ENCODE results near the gene MROH7.

The MROH7 gene

DNA sequence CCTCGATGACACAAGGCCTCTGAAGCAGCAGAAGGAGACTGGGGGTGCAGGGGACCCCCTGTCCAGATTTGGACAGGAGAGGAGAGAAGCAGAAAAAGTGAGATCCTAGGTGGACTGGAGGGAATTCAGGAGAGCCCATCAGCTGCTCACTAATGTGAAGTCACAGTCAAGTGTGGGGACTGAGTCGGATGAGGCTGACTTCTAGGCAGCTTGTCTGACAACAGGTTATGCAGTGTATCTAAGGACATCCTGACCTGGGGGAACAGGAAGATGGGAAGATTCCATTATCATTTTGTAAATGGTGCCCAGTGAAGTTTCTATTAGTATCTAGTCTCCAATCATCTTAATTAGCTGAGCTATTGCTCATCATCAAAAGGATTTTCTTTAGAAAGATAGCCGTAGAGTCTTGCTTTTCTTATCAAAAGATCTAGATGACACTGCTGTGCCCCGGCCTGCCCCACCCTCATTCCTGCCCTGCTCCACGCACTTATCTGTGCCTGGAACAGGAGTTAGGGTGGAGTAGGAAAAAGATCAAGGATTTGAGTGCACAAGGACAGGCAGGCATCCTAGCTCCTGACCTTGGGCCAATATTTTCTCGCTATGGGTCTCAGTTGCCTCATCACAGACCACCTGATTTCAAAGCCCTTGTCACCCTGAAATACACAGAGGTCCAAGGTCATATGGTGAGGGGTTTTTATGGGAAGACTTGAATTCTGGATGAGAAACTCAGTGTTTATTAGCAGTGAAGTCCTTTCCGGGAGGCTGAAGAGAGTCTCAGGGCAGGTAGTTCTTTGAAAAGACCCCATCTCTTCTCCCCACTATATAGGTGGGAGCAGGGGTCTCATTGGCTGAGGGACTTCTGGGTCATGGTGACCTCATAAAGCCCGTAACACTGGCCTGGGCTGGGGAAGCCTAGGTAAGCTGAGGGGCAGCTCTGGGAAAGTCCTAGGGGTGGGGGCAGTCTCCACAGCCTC, at the start of gene MROH7:
TSS of gene MROH7 (plus strand) at position 924 of the 974 bp plus-strand sequence. CDS start 11,141 bp downstream, outside the sequence.
- no peak for DNase-seq

DNA sequence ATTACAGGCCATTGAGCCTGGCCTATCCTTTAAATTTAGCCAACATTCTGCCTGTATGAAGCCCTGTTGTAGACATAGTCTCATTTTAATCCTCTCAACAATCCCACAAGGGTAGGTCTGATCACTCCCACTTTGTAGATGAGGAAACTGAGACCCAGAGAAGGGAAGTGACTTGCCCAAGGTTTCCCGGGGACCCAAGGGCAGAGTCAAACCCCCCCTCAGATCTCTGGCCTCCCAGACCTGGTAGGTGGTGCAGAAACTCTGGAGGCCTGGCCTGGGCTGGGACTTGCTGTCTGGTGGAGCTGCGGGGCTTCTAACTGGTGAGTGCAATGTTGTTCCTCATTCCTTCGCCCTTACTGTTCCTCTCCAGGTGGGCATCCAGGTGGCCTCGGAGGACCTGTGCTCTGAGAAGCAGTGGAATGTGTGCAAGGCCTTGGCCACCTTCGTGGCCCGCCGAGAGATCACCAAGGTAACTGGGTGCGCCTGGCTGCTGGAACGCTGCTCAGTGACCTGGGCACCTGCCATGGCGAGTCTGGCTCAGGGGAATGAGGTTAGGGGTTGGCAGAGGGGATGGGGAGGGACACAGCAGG, 47.9 kb upstream of the MROH7 start:
- no peak for DNase-seq

DNA sequence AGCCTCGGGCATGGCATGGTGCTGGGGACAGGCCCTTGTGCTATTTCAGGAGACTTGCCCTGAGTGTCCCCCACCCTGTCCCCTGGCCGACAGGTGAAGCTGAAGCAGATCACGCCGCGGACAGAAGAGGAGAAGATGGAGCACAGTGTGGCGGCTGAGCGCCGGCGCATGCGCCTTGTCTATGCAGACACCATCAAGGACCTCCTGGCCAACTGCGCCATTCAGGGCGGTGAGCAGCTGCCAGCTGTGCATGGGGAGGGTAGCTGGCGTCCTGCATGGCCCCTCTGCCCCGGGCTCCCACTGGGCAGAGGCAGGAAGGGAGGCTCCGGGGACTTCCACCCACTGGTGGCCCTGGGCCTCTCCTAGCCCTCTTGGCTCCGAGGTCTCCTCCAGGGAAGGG, 47.1 kb upstream of the MROH7 start:
- no peak for DNase-seq

DNA sequence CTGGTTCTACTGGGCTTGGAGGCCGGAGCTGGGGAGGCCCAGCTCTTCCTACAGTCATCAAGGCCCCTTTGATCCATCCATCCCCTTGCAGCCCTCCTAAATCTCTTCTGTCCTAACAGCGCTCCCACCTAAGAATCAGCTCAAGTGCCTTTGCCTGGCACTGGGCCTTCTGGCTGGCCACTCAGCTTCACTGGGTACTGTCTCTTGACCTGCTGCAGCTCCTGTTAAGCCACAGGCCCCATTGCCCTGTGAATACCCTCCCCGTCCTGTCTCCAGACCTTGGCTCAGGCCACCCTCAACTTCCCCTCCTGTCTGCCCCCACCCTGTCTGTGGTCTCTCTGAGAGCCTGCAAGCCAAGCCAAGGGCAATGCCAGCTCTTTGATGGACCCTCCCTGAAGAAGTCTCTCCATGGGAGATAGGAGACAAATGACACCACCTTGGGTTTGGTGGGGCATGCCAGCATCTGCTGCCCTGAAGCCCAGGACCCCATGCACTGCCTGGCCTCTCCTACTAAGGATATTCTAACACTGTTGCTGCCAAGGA, 45.6 kb upstream of the MROH7 start:
- no peak for DNase-seq

DNA sequence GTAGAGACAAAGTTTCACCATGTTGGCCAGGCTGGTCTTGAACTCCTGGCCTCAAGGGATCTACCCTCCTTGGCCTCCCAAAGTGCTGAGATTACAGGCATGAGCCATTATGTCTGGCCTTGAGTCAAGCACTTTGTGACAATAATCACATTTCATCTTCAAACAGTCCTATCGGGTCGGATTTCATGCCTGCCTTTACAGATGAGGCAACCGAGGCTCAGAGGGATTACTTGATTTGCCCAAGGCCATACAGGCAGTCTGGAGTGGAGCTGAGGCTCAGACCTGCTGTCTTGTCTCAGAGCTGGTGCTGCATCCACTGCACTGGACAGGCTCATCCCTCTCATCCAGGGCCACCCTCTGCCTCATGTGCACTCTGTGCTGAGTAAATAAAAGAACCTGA, 44.8 kb upstream of the MROH7 start:
- DNase-seq, result no peak

DNA sequence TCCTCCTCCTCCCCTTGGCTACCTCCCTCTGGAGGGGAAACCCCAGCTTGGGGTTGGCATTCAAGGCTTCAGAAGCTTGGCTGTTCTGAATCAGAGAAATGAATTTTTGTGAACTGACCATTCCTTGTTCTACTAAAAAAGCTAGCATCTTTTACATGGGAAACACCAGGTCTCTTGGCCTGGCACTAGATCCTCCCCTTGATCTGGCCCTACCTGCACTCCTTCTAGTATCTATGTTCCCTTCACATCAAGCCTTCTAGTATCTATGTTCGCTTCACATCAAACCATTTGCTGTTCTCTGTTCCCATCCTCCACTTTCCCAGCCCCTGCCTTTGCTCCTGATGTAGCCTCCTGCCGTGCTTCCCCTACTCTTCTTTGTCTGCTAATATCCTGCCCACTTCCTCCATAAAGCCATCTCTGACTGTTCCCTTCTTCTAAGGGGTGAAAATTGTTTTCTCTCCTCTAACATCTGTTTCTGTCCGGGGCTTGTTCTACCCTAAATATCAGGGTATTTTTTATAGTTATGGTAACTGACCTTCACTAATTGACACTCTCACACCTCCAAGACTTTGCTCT, 44.0 kb upstream of the MROH7 start:
- DNase-seq, result no peak

DNA sequence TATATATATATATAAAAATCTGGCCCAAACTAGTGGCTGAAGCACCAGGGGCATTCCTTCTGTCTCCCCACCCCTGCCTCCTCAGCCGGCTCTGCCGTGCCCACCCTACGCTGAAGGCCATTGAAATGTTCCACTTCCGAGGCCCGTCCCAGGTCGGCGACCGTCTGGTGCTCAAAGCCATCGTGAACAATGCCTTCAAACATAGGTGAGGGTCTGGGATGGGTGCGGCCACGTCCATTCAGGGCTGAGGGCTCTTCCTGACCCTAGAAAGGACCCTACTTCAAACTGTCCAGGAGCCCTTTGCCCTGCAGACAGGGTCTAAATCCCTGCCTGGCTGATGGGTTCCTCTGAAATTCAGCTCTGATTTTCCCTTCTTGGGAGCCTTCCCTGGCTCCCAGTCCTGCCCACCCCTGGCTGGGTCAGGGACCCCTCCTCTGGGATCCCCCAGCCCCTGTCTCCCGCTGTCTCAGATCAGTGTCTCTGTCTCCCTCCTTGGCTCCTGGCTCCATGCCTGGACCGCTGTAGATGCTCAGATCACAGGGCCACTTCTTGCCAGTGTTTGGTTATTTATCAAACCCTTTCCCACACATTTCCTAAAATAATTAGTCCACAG, 42.3 kb upstream of the MROH7 start:
- no peak for DNase-seq

DNA sequence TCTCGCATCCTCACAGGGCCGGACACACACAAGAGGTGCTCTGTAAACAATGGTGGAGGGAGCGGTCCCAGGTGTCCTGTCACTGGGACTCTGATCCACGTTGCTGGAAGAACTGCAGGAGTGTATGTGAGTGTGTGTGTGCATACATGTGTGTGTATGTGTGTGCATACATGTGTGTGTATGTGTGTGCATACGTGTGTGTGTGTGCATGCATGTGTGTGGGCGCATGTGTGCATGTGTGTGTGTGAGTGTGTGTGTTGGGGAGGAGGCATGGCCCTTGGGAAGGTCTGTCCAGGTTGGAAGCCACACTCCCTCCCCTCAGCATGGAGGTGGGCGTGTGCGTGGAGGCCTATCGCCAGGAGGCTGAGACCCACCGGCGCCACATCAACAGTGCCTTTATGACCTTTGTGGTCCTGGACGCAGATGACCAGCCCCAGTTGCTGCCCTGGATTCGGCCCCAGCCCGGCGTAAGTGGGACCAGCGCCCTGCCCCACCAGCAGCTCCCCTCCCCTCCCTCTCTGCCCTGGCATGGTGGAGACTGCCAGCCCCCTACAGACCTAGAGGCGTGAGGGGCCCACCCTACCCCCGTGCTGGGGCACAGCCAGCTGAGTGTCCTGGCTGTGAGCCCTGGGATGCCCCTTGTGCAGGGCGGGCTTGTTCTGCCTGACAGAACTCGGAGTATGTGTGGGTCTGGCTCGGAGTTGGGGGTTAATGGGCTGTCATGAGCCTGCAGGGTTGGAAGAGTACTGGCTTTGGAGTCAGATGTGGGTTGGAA, 40.5 kb upstream of the MROH7 start:
- DNase-seq, result no peak

DNA sequence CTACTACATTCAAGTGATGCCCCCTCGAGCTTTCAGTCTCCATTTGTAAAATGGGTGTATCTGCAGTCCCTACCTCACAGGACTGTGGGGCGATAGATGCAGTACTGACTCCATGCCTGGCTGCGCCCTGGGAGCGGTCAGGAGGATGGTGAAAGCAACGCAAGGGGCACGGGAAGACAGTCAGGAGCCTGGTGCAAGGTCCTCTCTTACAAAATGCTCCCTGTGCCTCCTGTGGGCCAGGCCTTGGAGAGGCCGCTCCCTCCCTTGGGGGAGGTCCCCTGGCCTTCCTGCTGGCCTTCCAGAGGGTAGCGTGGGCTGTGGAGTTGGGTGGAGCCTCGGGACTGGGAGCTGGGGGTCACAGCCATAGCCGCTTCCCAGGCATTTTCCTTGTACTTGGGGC, 39.9 kb upstream of the MROH7 start:
- no peak for DNase-seq

DNA sequence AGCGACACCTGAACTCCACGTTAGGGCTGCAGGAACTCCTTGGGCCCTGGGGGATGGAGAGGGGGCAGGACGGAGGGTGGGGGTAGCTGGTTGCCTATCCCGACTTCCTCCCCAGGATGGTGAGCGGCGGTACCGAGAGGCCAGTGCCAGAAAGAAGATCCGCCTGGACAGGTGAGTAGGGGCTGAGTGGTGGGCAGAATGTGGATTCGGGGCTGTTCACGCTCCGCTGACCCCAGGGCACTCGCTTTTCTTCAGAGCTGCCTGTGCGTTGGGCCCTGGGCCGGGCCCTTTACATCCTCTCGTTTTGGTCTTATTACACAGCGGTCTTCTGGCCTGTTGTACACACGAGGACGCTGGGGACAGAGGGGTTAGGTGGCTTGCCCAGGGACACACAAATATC, 39.0 kb upstream of the MROH7 start:
- DNase-seq, result no peak

DNA sequence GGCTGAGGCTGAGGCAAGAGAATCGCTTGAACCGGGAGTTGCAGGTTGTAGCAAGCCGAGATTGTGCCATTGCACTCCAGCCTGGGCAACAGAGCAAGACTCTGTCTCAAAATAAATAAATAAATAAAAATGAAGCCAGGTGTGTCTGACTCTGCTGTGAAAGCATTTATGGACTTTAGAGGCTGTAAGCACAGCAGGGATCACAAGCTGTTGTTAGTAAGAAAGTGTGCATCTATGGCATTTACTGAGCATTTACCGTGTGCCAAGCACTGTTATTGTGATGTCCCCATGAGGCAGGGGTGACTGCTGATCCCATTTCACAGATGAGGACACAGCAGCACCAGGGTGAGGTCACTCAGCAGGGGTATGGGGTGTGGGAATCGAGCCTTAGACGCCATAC, 38.3 kb upstream of the MROH7 start:
- DNase-seq, result no peak

DNA sequence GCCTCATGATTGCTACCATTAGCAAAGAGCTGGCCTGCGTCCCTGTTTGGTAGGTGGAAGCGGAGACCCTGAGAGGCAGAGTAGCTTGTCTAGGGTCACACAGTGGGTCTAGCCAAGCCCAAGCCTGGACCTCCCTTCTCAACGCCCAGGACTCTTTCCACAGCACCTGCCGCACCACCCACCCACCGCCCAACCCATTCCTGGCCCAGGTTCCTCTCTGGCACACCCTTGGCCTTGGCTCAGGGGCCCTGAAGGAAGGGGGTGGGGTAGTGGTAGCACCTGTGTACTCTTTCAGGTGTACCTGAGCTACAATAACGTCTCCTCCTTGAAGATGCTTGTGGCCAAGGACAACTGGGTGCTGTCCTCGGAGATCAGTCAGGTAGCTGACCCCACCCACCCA, 37.5 kb upstream of the MROH7 start:
- no peak for DNase-seq

DNA sequence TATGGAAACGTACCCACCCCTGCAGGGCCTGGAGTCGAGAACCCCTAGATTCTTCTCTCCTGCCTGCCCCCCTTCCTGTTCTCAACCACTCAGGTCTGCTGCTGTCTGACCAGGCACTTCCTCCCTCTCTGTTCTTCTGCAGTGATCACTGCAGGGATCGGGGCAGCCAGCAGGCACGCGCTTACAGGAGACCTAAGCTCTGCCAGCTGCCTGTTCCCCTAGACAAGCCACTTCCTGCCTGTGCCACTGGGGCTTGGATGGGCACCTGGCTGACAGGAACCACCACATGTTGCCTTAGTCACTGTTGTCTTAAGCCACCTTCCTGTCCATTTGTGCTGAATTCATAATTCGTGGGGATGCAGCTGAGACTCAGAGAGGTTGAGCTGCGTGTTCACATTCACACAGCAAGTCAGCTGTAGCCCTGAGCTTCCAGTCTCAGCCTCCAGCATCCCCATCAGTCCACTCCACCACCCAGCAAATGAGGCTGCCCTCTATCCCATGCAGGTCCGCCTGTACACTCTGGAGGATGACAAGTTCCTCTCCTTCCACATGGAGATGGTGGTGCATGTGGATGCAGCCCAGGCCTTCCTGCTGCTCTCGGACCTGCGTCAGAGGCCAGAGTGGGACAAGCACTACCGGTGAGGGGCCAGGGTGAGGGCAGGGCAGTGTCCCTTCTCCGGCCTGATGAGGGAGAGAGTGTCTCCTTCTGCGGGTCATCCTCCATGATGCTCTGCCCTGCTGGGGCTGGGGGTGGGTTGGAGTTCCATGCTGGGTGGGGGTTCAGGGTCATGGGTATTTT, 36.8 kb upstream of the MROH7 start:
- peak; percentile 53 for DNase-seq

DNA sequence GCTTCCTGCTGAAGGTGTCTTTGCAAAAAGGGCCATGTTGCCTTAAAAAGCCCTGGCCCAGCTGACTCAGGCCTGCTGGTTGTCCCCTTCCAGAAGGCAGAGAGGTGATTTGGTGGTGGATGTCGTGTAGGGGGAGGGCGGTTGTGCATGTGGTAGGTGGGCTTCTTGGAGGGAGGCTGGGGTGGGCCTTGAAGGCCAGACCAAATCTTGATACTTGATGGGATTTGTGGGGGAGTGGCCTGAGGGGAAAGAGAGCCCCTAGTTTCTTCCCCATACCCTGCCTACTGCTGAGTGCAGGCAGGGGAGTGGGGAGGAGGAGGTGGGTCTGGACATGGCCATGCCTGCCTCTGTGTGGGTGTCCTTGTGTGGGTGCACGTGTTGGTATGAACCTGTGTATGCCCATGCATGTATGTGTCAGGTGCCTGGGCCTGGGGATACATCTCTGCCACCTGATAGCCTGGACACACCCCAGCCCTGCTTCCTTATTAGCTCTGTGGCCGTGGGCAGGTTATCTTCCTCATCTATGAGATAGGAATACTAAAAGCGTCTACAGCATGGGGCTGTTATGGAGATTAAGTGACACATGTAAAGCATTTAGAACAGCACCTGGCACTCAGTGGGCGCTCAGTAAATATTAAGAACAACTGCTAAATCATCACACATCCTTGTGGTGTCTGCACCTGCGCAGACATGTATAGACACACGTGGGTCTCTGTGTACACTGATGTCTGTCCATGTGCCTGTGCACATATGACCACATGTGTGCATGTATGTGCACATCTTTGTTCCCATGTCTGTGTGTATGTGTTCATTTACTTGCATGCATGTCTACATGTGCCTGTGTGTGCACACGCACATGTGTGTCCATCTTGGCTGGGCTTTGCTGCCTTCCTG, 35.2 kb upstream of the MROH7 start:
- no peak for DNase-seq

DNA sequence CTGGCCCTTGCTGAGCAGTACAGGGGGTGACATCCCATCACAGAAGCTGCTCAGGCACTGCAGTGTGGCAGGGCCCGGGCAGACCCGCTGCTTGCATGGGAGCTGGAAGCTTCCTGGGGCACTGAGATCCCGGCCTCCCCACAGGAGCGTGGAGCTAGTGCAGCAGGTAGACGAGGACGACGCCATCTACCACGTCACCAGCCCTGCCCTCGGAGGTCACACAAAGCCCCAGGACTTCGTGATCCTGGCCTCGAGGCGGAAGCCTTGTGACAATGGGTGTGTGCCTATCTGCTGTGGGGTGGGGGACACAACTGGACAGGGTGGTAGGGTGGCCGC, 34.6 kb upstream of the MROH7 start:
- no peak for DNase-seq

DNA sequence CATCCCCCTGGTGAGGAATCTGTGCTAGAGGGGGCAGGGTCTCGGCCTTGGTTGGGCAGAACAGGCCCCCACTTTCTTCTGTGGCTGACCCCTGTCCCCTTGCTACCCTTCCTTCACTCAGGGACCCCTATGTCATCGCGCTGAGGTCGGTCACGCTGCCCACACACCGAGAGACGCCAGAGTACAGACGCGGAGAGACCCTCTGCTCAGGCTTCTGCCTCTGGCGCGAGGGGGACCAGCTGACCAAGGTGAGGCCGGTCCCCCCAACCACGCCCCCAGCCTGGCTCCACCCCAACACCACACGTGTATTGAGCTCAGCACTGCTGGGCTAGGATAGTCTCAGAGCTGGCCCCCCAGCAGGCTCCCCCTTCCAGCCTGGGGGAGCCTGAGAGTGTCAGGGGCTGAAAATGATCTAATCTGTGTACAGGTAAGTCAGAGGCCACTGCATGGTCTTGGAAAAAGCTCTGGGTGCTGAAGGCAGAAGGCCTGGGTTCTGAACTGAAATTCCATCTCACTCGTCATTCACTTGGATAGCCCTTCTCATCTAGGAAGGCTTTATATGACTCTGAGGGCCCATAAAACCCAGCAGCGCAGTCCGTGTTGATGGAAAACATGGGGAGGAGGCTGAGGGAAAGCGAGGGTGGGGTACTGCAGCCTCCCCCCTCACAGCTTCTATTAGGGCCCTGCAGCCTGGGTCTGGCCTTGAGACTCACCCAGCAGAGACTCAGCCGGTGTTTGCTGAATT, 33.6 kb upstream of the MROH7 start:
- no peak for DNase-seq

DNA sequence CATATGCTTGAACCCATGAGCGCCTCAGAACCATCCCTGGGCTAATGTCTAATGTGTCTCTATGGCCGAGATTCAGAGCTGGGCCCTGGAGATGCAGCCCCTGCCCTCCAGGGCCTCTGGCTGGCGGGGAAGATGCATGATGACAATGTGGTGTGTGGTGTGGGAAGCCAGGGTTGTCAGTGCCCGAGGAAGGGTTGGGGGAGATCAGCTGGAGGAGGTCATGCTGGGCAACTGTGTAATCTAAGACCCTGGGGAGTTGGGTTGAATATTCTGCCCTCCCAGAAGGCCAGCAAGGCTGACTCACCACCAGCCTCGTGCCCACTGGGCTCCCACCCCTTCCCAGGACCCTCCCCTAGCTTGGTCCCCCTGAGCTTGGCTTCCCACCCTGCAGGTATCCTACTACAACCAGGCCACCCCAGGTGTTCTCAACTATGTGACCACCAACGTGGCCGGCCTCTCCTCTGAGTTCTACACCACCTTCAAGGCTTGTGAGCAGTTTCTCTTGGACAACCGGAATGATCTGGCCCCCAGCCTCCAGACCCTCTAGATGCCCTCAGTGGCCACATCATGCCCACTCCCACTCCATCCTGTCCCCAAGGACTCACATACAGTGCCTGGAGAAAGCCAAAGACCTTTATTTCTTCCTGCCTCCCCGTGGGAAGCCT, 32.9 kb upstream of the MROH7 start:
- no peak for DNase-seq

DNA sequence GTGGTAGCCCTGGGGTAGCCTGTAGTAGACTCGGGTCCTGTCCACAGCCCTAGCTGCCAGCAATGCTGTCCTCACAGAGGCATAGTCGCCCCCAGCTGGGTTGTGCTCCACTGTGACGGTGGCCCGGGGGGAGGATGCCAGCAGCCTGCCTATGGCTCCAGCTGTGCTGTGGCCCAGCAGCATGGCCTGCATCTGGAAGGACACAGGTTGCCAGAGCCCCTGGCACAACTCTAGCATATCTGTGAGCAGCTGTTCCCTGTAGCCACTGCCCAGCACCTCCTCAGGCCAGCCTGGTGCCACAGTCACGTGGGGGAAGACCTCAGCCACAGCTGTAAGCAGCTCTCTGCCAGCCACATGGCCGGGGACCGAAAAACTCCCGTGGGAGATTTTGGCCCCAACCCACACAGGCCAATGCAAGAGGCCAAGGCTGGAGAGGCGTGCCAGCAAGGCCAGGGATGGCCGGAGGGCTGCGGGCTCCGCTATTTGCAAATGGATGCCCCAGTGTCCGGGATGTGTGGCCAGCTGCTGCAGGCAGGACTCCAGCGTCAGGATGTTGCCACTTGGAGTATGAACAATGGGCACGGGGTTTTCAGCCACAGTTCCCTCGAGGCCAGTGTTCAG, 32.2 kb upstream of the MROH7 start:
- DNase-seq, result no peak

DNA sequence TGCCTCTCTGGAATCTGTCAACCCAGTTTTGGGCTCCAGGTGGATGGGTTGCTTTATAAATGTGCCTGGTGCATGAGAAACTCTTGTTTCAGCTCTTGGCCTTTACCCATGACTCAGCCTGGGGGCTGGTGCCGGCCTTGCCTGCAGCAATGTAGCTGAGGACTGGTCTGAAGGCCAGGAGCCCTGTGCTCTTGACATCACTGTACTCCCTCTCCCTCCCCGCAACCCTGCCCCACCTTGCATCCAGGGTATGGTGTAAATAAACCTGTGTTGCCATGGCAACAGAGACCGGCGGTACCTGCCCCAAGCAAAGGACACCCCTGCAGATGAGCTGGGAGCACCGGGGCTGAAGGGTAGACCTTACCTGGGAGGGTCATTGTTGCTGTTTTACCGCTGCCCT, 31.5 kb upstream of the MROH7 start:
- no peak for DNase-seq
